GM13977 (cell line): Measurements from ENCODE around the gene TTLL10.

Source experiments
- DNase-seq: peaks from one replicate; pipeline ENCODE4 v3.0.0; 2012; ENCODE audit warnings: low spot score
- CTCF ChIP-seq: IDR thresholded peaks from 2 replicates; pipeline ENCODE4 v1.5.1; 2012; ENCODE audit warnings: mild to moderate bottlenecking, control low read depth; ENCODE audit not compliant: insufficient read depth; ENCODE audit errors: extremely low read depth, missing control alignments
- in situ Hi-C: fragments of 300-500 bp; cut with MboI; formaldehyde crosslinking; loops from one replicate; pipeline ENCODE4 v1.12.0; 2022; ENCODE audit warnings: low sequenced_read_pairs, low pct_unique_long_range_greater_than_20kb, mixed read lengths, inconsistent platforms; ENCODE audit not compliant: unreplicated experiment

The TTLL10 gene

GRCh38 chr1:1225238-1225845, 51.7 kb downstream of the TTLL10 start:
- no peak for DNase-seq
- TF ChIP-seq CTCF = no peak
- in situ Hi-C loops = no loop called here

DNA sequence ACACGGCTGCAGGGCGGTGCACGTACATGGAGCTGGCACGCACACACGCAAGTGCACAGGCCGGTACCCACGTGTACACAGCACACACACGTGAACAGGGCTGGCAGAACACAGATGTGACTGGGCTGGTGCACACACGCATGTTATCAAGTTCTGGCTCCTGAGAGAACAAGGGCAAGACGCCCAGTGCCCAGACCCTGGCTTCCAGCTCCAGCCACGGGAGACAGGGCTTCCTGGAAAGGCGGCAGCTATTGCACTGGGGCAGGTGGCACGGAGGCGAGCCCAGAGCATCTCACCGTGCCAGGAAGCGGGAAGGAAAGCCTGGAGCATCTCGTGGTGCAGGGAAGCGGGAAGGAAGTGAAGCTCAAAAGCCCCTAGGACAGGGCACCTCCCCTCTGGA, 52.2 kb downstream of the TTLL10 start:
- no peak for TF ChIP-seq CTCF

DNA sequence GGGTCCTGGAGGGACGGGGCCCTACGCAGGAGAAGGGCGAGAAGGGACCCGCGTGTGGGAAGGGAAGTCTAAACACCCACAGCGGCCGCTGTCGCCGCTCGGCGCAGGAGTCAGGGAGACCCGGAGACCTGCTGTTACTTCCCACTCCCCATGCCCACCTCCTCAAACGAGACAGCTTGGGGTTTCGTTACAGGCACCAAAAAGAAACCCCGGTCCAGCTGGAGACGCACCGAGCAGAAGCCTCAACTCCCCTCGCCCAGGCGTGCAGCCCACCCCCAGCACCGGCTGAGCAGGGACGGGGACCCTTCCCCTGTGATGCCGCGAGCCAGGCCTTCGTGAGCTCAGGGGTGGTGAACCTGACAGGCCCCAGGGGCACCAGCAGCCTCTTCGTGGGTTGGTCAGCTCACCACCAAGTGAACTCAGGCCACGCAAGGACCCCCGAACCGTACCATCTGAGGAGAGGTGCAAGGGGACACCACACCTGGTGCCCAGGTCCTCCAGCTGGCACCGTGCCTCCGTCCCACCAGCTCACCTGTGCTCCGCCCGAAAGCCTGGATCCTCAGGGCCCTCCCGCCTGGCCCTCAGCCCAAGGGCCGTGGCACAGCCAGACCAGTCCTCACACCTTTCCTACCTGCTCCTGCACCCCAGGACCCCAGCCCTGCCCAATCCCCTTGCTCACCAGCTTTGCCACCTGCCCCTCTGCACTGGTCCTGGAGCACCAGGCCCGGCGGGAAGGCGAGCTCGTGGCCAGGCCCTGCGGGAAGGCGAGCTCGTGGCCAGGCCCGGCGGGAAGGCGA, 53.1 kb downstream of the TTLL10 start:
- DNase-seq = no peak
- in situ Hi-C loops = no loop called here
- TF ChIP-seq CTCF = no peak

More for the DNA sequence above, 52.2 kb downstream of the TTLL10 start:
- no peak for DNase-seq
- in situ Hi-C loops = no loop called here

DNA sequence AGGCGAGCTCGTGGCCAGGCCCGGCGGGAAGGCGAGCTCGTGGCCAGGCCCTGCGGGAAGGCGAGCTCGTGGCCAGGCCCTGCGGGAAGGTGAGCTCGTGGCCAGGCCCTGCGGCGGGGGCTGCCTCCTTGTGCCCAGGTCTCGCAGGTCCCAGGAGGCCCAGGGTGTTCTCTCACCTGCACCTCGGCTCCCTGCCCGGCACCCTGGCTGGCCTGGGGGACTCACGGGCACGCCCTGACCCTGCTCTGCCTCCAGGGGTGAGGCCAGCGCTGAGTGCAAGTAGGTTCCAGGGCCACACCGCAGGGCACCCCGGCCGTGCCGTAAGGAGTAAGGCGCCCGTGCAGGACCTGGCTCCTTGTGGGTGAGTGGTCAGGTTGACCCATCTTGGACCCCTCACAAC, 53.7 kb downstream of the TTLL10 start:
- in situ Hi-C loops = no loop called here
- DNase-seq = no peak
- TF ChIP-seq CTCF = no peak

DNA sequence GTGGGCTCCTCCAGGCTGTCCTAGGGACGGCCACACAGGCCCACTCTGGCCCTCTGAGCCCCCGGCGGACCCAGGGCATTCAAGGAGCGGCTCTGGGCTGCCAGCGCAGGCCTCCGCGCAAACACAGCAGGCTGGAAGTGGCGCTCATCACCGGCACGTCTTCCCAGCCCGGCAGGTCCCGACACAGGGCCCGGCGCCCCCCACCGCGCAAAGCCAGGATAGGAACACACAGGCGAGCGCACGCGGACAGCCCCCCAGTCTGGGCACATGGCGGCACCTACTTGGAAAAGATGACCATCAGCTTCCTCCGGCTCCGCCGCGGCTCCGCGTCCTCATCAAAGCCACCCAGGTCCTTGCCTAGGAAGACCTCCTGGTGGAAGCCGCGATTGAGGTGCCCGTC, 54.5 kb downstream of the TTLL10 start:
- no peak for TF ChIP-seq CTCF
- in situ Hi-C loops = no loop called here
- DNase-seq = no peak

GRCh38 chr1:1228596-1229321, 55.1 kb downstream of the TTLL10 start:
- TF ChIP-seq CTCF = no peak
- in situ Hi-C loops = no loop called here
- no peak for DNase-seq
